ENCODE results near the gene KAT5. TPM values are rescaled to one million over a fixed set of nuclear protein-coding genes. Genes with fewer than 3 reads are reported as not detected.

Gene KAT5
- total RNA-seq, 1 experiment from 2014 or later: 56.6 TPM

DNA sequence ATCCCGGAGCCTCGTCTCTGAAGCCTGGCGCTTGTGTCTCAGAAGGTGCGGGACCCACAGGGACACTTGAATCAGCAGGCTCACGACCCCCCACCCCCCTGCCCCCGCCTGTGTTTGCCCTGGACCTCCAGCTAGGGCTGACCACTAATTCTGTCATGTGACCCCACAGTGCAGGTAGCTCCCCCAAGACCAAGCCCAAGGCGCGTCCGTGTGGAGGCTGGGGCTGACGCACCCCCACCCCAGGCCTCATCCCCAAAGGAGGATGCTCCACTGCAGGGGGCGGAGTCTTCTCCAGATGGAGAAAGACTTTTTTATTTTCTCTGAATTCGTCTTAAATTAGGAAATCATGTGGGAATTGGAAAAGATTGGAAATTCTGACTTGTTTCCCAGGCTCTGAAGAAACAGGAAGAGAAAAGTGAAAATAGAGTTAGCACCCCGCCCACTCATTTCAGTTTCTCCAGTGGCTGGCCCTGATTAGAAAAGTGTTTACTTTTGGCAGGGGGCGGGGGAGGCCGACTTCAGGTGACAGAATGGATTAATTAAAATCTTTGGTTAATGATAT, 48.3 kb upstream of the KAT5 start (continued):
- TF ChIP-seq, protein P1, sequence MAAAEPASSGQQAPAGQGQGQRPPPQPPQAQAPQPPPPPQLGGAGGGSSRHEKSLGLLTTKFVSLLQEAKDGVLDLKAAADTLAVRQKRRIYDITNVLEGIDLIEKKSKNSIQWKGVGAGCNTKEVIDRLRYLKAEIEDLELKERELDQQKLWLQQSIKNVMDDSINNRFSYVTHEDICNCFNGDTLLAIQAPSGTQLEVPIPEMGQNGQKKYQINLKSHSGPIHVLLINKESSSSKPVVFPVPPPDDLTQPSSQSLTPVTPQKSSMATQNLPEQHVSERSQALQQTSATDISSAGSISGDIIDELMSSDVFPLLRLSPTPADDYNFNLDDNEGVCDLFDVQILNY (CRISPR knock-in tag; IDR thresholded peaks at IDR 0.05): no peak
- no peak for TF ChIP-seq NFE2L1 (CRISPR knock-in tag; IDR thresholded peaks at IDR 0.05)

DNA sequence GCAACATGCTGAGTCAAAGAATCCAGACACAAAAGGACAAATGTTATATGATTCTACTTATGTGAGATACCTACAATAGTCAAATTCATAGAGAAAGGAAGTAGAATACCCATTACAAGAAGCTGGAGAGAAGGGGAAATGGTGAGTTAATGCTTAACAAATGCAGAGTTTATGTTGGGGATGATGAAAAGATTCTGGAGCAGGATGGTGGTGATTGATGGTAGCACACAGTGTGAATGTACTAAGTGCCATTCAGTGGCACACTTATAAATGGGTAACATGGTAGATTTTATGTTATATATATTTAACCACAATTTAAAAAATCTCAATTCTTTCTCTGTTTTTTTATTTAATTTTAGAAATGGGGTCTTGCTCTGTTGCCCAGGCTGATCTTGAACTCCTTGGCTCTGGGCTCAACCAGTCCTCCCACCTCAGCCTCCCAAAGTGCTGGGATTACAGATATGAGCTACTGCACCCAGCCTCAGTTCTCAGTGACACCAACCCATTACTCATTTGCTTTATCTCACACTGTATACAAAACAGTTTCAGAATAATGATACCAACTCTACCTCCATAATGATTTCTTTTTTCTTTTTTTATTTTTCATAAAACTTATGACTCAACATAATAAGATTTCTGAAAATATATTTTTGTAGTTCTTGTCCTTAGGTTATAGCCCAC, 39.7 kb upstream of the KAT5 start:
- CTCF ChIA-PET: no interaction called here
- TF ChIP-seq ZNF281 (CRISPR knock-in tag; IDR thresholded peaks at IDR 0.05) (no peak), CREB1 (CRISPR knock-in tag; IDR thresholded peaks at IDR 0.05) (no peak), MXD4 (CRISPR knock-in tag; IDR thresholded peaks at IDR 0.05; ENCODE audit: borderline replicate concordance) (no peak), MAX (CRISPR knock-in tag; IDR thresholded peaks at IDR 0.05) (no peak)
- TF ChIP-seq, protein P2, sequence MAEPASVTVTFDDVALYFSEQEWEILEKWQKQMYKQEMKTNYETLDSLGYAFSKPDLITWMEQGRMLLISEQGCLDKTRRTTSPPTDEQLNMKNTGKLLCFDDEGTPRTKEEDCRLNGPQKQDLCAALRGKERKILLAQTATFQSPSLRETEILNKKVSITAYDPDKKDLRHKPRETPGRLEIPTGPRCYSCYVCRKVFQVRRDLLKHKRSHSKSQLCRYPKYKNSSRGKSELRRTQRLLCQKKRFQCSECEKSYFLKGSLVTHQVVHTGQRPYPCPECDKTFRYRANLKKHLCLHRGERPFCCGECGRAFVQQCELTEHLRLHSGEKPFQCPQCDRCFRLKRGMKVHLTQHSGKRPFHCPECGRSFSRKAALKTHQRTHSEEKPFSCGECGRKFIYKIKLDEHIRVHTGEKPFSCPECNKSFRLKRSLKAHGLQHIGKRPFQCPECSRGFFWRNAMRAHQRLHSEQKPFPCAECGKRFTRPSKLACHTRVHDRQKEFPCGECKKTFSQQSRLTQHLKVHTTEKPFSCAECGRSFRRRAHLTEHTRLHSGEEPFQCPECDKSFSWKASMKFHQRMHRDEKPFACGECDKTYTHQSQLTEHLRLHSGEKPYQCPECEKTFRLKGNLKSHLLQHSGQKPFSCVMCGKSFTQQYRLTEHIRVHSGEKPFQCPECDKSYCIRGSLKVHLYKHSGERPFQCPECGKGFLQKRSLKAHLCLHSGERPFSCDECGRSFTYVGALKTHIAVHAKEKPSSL (CRISPR knock-in tag; conservative IDR thresholded peaks at IDR 0.05): no peak
- TF ChIP-seq, protein P3, sequence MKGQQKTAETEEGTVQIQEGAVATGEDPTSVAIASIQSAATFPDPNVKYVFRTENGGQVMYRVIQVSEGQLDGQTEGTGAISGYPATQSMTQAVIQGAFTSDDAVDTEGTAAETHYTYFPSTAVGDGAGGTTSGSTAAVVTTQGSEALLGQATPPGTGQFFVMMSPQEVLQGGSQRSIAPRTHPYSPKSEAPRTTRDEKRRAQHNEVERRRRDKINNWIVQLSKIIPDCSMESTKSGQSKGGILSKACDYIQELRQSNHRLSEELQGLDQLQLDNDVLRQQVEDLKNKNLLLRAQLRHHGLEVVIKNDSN (CRISPR knock-in tag; IDR thresholded peaks at IDR 0.05): no peak
- Mint-ChIP-seq H3K4me3 (no peak overlapping the region), H3K27me3 (ENCODE audit: low read depth) (peaks cover 9% of the 10 kb centered on the region; the same call in 1 of the 2 replicates), H3K4me1 (no peaks in the 10 kb centered on the region), H3K9me3 (peaks cover 4% of the 10 kb centered on the region; the same call in 1 of the 2 replicates), H3K27ac (no peak overlapping the region), H3K36me3 (no peaks in the 10 kb centered on the region)
- ATAC-seq: no peak
- POLR2A ChIA-PET: no interaction called here
- no peak for DNase-seq (ENCODE audit: low spot score)

DNA sequence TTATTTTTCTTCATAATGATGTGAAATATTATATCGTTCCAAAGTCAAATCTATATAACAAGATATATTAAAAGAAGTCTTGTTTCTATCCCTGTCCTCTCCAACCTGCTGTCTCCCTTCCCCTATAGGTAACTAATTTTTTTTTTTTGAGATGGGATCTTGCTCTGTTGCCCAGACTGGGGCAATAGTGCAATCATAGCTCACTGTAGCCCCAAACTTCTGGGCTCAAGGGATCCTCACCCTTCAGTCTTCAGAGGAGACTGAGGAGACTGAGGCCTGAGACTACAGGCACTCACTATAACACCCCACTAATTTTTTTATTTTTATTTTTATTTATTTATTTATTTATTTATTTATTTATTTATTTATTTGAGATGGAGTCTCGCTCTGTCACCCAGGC, 39.1 kb upstream of the KAT5 start:
- H3K27me3 Mint-ChIP-seq (ENCODE audit: low read depth): peaks cover 9% of the 10 kb centered on the region; the same call in 1 of the 2 replicates
- H3K4me1 Mint-ChIP-seq: no peaks in the 10 kb centered on the region
- H3K27ac Mint-ChIP-seq: no peak overlapping the region
- H3K4me3 Mint-ChIP-seq: no peak overlapping the region
- TF ChIP-seq, protein P4, sequence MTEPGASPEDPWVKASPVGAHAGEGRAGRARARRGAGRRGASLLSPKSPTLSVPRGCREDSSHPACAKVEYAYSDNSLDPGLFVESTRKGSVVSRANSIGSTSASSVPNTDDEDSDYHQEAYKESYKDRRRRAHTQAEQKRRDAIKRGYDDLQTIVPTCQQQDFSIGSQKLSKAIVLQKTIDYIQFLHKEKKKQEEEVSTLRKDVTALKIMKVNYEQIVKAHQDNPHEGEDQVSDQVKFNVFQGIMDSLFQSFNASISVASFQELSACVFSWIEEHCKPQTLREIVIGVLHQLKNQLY (CRISPR knock-in tag; IDR thresholded peaks at IDR 0.05): no peak
- TF ChIP-seq CBFB (CRISPR knock-in tag; IDR thresholded peaks at IDR 0.05; ENCODE audit: low read depth) (no peak), FOXJ3 (CRISPR knock-in tag; IDR thresholded peaks at IDR 0.05; ENCODE audit: borderline replicate concordance) (no peak), HMGA2 (CRISPR knock-in tag; IDR thresholded peaks at IDR 0.05) (peak; percentile 33; the same call in 1 of the 2 replicates)
- ATAC-seq (no peak), DNase-seq (ENCODE audit: low spot score) (no peak)
- ChIA-PET POLR2A (no interaction called here), CTCF (interaction anchor here (1.1 kb wide), 1 partner anchor 10 kb away, joined by 4 read pairs; no protein-coding TSS in a partner anchor)
- H3K36me3 Mint-ChIP-seq: no peaks in the 10 kb centered on the region
- H3K9me3 Mint-ChIP-seq: peaks cover 4% of the 10 kb centered on the region; the same call in 1 of the 2 replicates

All from WTC11 (cell line).